AG09309 (cell line): Measurements from ENCODE around the gene CSHL1.
"Not testable (repeated sequence)": the region's sequence is repeated elsewhere in the genome, so short reads cannot be mapped to it uniquely, and the experiment has no call there.

Experiments used
- DNase-seq: peaks from one replicate; pipeline ENCODE4 v3.0.0-alpha.2; 2010; ENCODE audit warnings: low read depth
- H3K4me3 ChIP-seq: 2 replicates; pipeline ENCODE4 v1.5.1; 2011; ENCODE audit warnings: mild to moderate bottlenecking, low read depth, low read length, moderate library complexity; ENCODE audit not compliant: control insufficient read depth
- CTCF ChIP-seq: IDR thresholded peaks from 2 replicates; pipeline ENCODE4 v1.5.1; 2011; ENCODE audit warnings: mild to moderate bottlenecking, low read depth, low read length, inconsistent platforms; ENCODE audit not compliant: insufficient read depth, control insufficient read depth; ENCODE audit errors: missing control alignments

The CSHL1 gene

GRCh38 chr17:63927464-63928171 is 16.6 kb upstream of the CSHL1 start:
- H3K4me3 ChIP-seq = no peak overlapping the region
- TF ChIP-seq CTCF = no peak
- DNase-seq = no peak

GRCh38 chr17:63926164-63926563 is 15.1 kb upstream of the CSHL1 start:
- H3K4me3 ChIP-seq = no peak overlapping the region
- no peak for DNase-seq
- TF ChIP-seq CTCF = no peak

- no peak for DNase-seq
- no peak overlapping the region for H3K4me3 ChIP-seq
- TF ChIP-seq CTCF = no peak
Observed at GRCh38 chr17:63925615-63926014, 14.6 kb upstream of the CSHL1 start.

- not testable (repeated sequence) for H3K4me3 ChIP-seq, DNase-seq
Observed at GRCh38 chr17:63922402-63922801, 11.3 kb upstream of the CSHL1 start.

- not testable (repeated sequence) for DNase-seq, H3K4me3 ChIP-seq
Observed at GRCh38 chr17:63920779-63921178, 9.7 kb upstream of the CSHL1 start.

- not testable (repeated sequence) for DNase-seq, H3K4me3 ChIP-seq
Observed at GRCh38 chr17:63920050-63920449, 9.0 kb upstream of the CSHL1 start.

GRCh38 chr17:63919311-63919723 is 8.3 kb upstream of the CSHL1 start:
- DNase-seq = peak; percentile 7
- peak; percentile 97 for TF ChIP-seq CTCF
- H3K4me3 ChIP-seq = no peak overlapping the region

- H3K4me3 ChIP-seq, DNase-seq: not testable (repeated sequence)
Observed at GRCh38 chr17:63918789-63919305, 7.8 kb upstream of the CSHL1 start, which contains the start of gene GH1. Gene GH1 (minus strand): TSS chr17:63918839. CDS start chr17:63918776, 63 bp downstream.

GRCh38 chr17:63918305-63918704 is 7.2 kb upstream of the CSHL1 start:
- no peak overlapping the region for H3K4me3 ChIP-seq
- DNase-seq = no peak
- TF ChIP-seq CTCF = no peak
